WTC11 (cell line): ENCODE data around the gene ADRA2C. TPM values are rescaled to one million over a fixed set of nuclear protein-coding genes. Genes with fewer than 3 reads are reported as not detected.
A peak's percentile ranks its signal among the peaks of the same experiment; 100 is the strongest.

Experiments used
- AFF4 ChIP-seq: sonication (generic); formaldehyde crosslinking; IDR thresholded peaks from 2 replicates; pipeline ENCODE4 v1.8.1; 2023; ENCODE audit warnings: mild to moderate bottlenecking, missing genetic modification reagents, borderline replicate concordance
- ATF1 ChIP-seq: sonication (generic); formaldehyde crosslinking; IDR thresholded peaks from 2 replicates; pipeline ENCODE4 v1.8.1; 2023; ENCODE audit warnings: mild to moderate bottlenecking, moderate library complexity, missing genetic modification reagents
- ATF2 ChIP-seq: sonication (generic); formaldehyde crosslinking; IDR thresholded peaks from 2 replicates; pipeline ENCODE4 v1.8.1; 2022; ENCODE audit warnings: low read depth, missing genetic modification reagents, borderline replicate concordance
- CBFB ChIP-seq: sonication (generic); formaldehyde crosslinking; IDR thresholded peaks from 2 replicates; pipeline ENCODE4 v1.8.1; 2022; ENCODE audit warnings: mild to moderate bottlenecking, low read depth, missing genetic modification reagents
- CDX4 ChIP-seq: fragments of 250-450 bp; sonication (Bioruptor Pico); IDR thresholded peaks from 2 replicates; pipeline ENCODE4 v1.9.0; 2021; ENCODE audit warnings: moderate library complexity, mild to moderate bottlenecking, inconsistent platforms, borderline replicate concordance
- CREB1 ChIP-seq: sonication (generic); formaldehyde crosslinking; IDR thresholded peaks from 2 replicates; pipeline ENCODE4 v1.8.0; 2023; ENCODE audit warnings: mild to moderate bottlenecking, missing genetic modification reagents
- CTCF ChIP-seq: fragments of 200-600 bp; IDR thresholded peaks from 2 replicates; pipeline ENCODE4 v1.8.0; 2022; ENCODE audit warnings: antibody characterized with exemption
- FOXP4 ChIP-seq: sonication (generic); formaldehyde crosslinking; IDR thresholded peaks from 2 replicates; pipeline ENCODE4 v1.8.0; 2022; ENCODE audit warnings: mild to moderate bottlenecking, missing genetic modification reagents
- GABPB1 ChIP-seq: sonication (generic); formaldehyde crosslinking; IDR thresholded peaks from 2 replicates; pipeline ENCODE4 v1.8.1; 2023; ENCODE audit warnings: mild to moderate bottlenecking, missing genetic modification reagents
- GTF2I ChIP-seq: fragments of 250-450 bp; sonication (Bioruptor Pico); conservative IDR thresholded peaks from 2 replicates; pipeline ENCODE4 v1.4.0; 2021; ENCODE audit warnings: mild to moderate bottlenecking
- JAZF1 ChIP-seq: fragments of 250-450 bp; sonication (Bioruptor Pico); IDR thresholded peaks from 2 replicates; pipeline ENCODE4 v1.9.0; 2021; ENCODE audit warnings: moderate library complexity, mild to moderate bottlenecking, inconsistent platforms
- MAX ChIP-seq: sonication (generic); formaldehyde crosslinking; IDR thresholded peaks from 2 replicates; pipeline ENCODE4 v1.8.0; 2022; ENCODE audit warnings: mild to moderate bottlenecking, missing genetic modification reagents
- NR1H2 ChIP-seq: sonication (generic); formaldehyde crosslinking; IDR thresholded peaks from 2 replicates; pipeline ENCODE4 v1.9.0; 2021; ENCODE audit warnings: mild to moderate bottlenecking, moderate library complexity, missing genetic modification reagents
- PREB ChIP-seq: sonication (generic); formaldehyde crosslinking; IDR thresholded peaks from 2 replicates; pipeline ENCODE4 v1.8.1; 2022; ENCODE audit warnings: mild to moderate bottlenecking, missing genetic modification reagents, moderate library complexity, borderline replicate concordance
- RELA ChIP-seq: sonication (generic); formaldehyde crosslinking; IDR thresholded peaks from 2 replicates; pipeline ENCODE4 v1.8.1; 2022; ENCODE audit warnings: missing genetic modification reagents, mild to moderate bottlenecking, borderline replicate concordance
- SMAD3 ChIP-seq: sonication (generic); formaldehyde crosslinking; IDR thresholded peaks from 2 replicates; pipeline ENCODE4 v1.8.0; 2022; ENCODE audit warnings: missing genetic modification reagents, mild to moderate bottlenecking, borderline replicate concordance
- SOX15 ChIP-seq: fragments of 250-450 bp; sonication (Bioruptor Pico); IDR thresholded peaks from 2 replicates; pipeline ENCODE4 v1.9.0; 2021; ENCODE audit warnings: mild to moderate bottlenecking
- TP53 ChIP-seq: sonication (generic); formaldehyde crosslinking; IDR thresholded peaks from 2 replicates; pipeline ENCODE4 v1.8.1; 2023; ENCODE audit warnings: mild to moderate bottlenecking, missing genetic modification reagents
- USF1 ChIP-seq: sonication (generic); formaldehyde crosslinking; IDR thresholded peaks from 2 replicates; pipeline ENCODE4 v1.8.0; 2022; ENCODE audit warnings: mild to moderate bottlenecking, missing genetic modification reagents
- USF2 ChIP-seq: sonication (generic); formaldehyde crosslinking; IDR thresholded peaks from 2 replicates; pipeline ENCODE4 v1.8.1; 2023; ENCODE audit warnings: mild to moderate bottlenecking, missing genetic modification reagents, moderate library complexity
- ZBTB43 ChIP-seq: sonication (generic); formaldehyde crosslinking; IDR thresholded peaks from 2 replicates; pipeline ENCODE4 v1.8.1; 2023; ENCODE audit warnings: mild to moderate bottlenecking, missing genetic modification reagents
- ZNF138 ChIP-seq: sonication (generic); formaldehyde crosslinking; conservative IDR thresholded peaks from 2 replicates; pipeline ENCODE4 v1.8.1; 2022; ENCODE audit warnings: mild to moderate bottlenecking, moderate library complexity, missing genetic modification reagents
- ZNF232 ChIP-seq: sonication (generic); formaldehyde crosslinking; IDR thresholded peaks from 2 replicates; pipeline ENCODE4 v1.8.0; 2022; ENCODE audit warnings: mild to moderate bottlenecking, missing genetic modification reagents
- ZNF671 ChIP-seq: fragments of 250-450 bp; sonication (Bioruptor Pico); IDR thresholded peaks from 2 replicates; pipeline ENCODE4 v1.8.0; 2021; ENCODE audit warnings: mild to moderate bottlenecking
- total RNA-seq: library from RNA; stranded (reverse); gene quantifications from 3 replicates; pipeline ENCODE4 v1.2.3, GENCODE V29; 2021

Gene ADRA2C
- total RNA-seq, 1 experiment from 2014 or later = 21.8 TPM

- peak; percentile 80; the same call in 1 of the 2 replicates for TF ChIP-seq PREB (CRISPR knock-in tag)
- TF ChIP-seq SMAD3 (CRISPR knock-in tag) = peak; percentile 92; the same call in 1 of the 2 replicates
- no peak for TF ChIP-seq AFF4 (CRISPR knock-in tag)
- no peak for TF ChIP-seq SOX15 (CRISPR knock-in tag)
- TF ChIP-seq ZNF671 (CRISPR knock-in tag) = no peak
- TF ChIP-seq ATF1 (CRISPR knock-in tag) = peak; percentile 91; the same call in 1 of the 2 replicates
- TF ChIP-seq JAZF1 (CRISPR knock-in tag) = no peak
- TF ChIP-seq GTF2I (CRISPR knock-in tag) = no peak
- peak; percentile 77 for TF ChIP-seq CBFB
- 0 out of 2 replicates have a peak, but pooled peaks have one; percentile 36 for TF ChIP-seq GABPB1
- TF ChIP-seq ZBTB43 (CRISPR knock-in tag) = 0 out of 2 replicates have a peak, but pooled peaks have one; percentile 63
- TF ChIP-seq ZNF138 (CRISPR knock-in tag) = no peak
- TF ChIP-seq USF2 = peak; percentile 31; the same call in 1 of the 2 replicates
- TF ChIP-seq USF1 (CRISPR knock-in tag) = peak; percentile 64; the same call in 1 of the 2 replicates
- peak; percentile 85; the same call in 1 of the 2 replicates for TF ChIP-seq CREB1
- TF ChIP-seq MAX (CRISPR knock-in tag) = peak; percentile 82; the same call in 1 of the 2 replicates
- TF ChIP-seq RELA = peak; percentile 90
- TF ChIP-seq CDX4 (CRISPR knock-in tag) = no peak
- TF ChIP-seq ATF2 (CRISPR knock-in tag) = peak; percentile 40; the same call in 1 of the 2 replicates
- TF ChIP-seq ZNF232 (CRISPR knock-in tag) = peak; percentile 97
- peak; percentile 97 for TF ChIP-seq FOXP4 (CRISPR knock-in tag)
- TF ChIP-seq CTCF = no peak
- TF ChIP-seq TP53 = peak; percentile 88; the same call in 1 of the 2 replicates
- no peak for TF ChIP-seq NR1H2 (CRISPR knock-in tag)
Observed at GRCh38 chr4:3791910-3792542, 25.8 kb downstream of the ADRA2C start (continued).
